ENCODE data around the gene DTWD2.

DNA sequence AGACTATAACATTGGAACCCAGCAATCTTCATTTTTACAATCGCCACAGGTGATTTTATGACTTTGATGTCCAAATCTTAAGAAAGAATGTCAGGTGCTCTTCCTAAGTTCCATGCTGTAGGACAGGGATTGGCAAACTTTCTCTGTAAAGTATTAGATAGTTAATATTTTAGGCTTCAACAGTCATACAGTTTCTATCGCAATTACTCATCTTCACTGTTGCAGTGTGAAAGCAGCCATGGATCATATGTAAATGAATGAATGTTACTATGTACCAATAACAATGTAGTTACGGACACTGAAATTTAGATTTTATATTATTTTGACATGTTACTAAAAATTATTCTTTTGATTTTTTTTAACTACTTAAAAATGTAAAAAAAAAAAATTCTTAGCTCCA, 169.7 kb downstream of the DTWD2 start:
- no peak for TF ChIP-seq POLR2A (IDR thresholded peaks at IDR 0.05)
- TF ChIP-seq, protein P1, sequence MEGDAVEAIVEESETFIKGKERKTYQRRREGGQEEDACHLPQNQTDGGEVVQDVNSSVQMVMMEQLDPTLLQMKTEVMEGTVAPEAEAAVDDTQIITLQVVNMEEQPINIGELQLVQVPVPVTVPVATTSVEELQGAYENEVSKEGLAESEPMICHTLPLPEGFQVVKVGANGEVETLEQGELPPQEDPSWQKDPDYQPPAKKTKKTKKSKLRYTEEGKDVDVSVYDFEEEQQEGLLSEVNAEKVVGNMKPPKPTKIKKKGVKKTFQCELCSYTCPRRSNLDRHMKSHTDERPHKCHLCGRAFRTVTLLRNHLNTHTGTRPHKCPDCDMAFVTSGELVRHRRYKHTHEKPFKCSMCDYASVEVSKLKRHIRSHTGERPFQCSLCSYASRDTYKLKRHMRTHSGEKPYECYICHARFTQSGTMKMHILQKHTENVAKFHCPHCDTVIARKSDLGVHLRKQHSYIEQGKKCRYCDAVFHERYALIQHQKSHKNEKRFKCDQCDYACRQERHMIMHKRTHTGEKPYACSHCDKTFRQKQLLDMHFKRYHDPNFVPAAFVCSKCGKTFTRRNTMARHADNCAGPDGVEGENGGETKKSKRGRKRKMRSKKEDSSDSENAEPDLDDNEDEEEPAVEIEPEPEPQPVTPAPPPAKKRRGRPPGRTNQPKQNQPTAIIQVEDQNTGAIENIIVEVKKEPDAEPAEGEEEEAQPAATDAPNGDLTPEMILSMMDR (IDR thresholded peaks at IDR 0.05) = no peak
